ENCODE results near the gene SLC1A2. TPM values are rescaled to one million over a fixed set of nuclear protein-coding genes. Genes with fewer than 3 reads are reported as not detected.

The SLC1A2 gene
- total and polyA plus RNA-seq, 2 of the 4 experiments (the other 2 are of a cell fraction), result 0.15 to 0.54 TPM

- H4K8ac ChIP-seq (ENCODE audit: low read depth in 2 of 2, low read length in 2 of 2), result no peak overlapping the region
- no peak overlapping the region for H2BK15ac ChIP-seq (ENCODE audit: low read depth, low read length)
- H3K9me3 ChIP-seq (ENCODE audit: control insufficient read depth, insufficient read depth, low read length), result no peaks in the 10 kb centered on the region
- no peaks in the 10 kb centered on the region; a peak in 1 of 4 replicates for H3K79me1 ChIP-seq (ENCODE audit: low read depth in 1 of 2, low read length in 2 of 2)
- no peak overlapping the region for H2AFZ ChIP-seq (replicated peaks; ENCODE audit: low read length, poor library complexity)
- H3K23ac ChIP-seq (ENCODE audit: low read depth, low read length), result no peak overlapping the region
- no peak overlapping the region for H3K14ac ChIP-seq (replicated peaks; ENCODE audit: low read depth, low read length)
- H3K56ac ChIP-seq (ENCODE audit: extremely low read depth, insufficient read depth, low read length), result no peak overlapping the region
- in situ Hi-C loops (cut with MboI; ENCODE audit: low sequenced_read_pairs) (no loop called here), dilution Hi-C loops (cut with HindIII; ENCODE audit: low sequenced_read_pairs, unreplicated experiment) (no loop called here), intact Hi-C loops (cut with micrococcal nuclease) (no loop called here)
- no peak overlapping the region for H3K4me3 ChIP-seq (ENCODE audit: insufficient read depth, low read depth, low read length)
- no peak for TF ChIP-seq CEBPB (IDR thresholded peaks at IDR 0.05; ENCODE audit: low read depth, low read length)
- TF ChIP-seq FOS (IDR thresholded peaks at IDR 0.05; ENCODE audit: low read depth, low read length), result no peak
- TF ChIP-seq ELK1 (IDR thresholded peaks at IDR 0.05; ENCODE audit: borderline replicate concordance, low read depth, low read length), result no peak
- TF ChIP-seq RAD21 (IDR thresholded peaks at IDR 0.05; ENCODE audit: low read length), result no peak
- TF ChIP-seq MAZ (IDR thresholded peaks at IDR 0.05; ENCODE audit: borderline replicate concordance, low read depth, low read length), result no peak
- TF ChIP-seq RCOR1 (IDR thresholded peaks at IDR 0.05; ENCODE audit: insufficient replicate concordance, low read length), result no peak
- ChIA-PET POLR2A (ENCODE audit: unreplicated experiment) (no interaction called here), CTCF (no interaction called here)
- ATAC-seq (ENCODE audit: low read depth) (no peak), DNase-seq (no peak)
- H3K27ac ChIP-seq (ENCODE audit: insufficient read depth, low read length), result no peak overlapping the region
- H3K36me3 ChIP-seq (ENCODE audit: control insufficient read depth, insufficient read depth, low read length), result no peaks in the 10 kb centered on the region
- no peak overlapping the region for H2BK5ac ChIP-seq (ENCODE audit: low read depth, low read length, poor library complexity, severe bottlenecking)
- no peak overlapping the region for H4K5ac ChIP-seq (ENCODE audit: low read depth, low read length)
- no TSS peak for BruUV-seq (replicated peaks)
- no peak overlapping the region for H3K4me2 ChIP-seq (ENCODE audit: low read depth, low read length)
- no peak overlapping the region for H2BK120ac ChIP-seq (ENCODE audit: low read depth, low read length)
- no peak overlapping the region for H3K4ac ChIP-seq (ENCODE audit: low read depth, low read length)
- no peak overlapping the region for H2AK5ac ChIP-seq (ENCODE audit: low read depth, low read length)
- peaks cover 17% of the 10 kb centered on the region; the same call in 1 of the 2 replicates for H3K9me1 ChIP-seq (ENCODE audit: insufficient read depth, low read length)
- no peak overlapping the region for H4K91ac ChIP-seq (ENCODE audit: insufficient read depth, low read depth, low read length)
- H3K27me3 ChIP-seq (ENCODE audit: control insufficient read depth, insufficient read depth, low read length), result no peaks in the 10 kb centered on the region
- H2AK9ac ChIP-seq (replicated peaks; ENCODE audit: low read depth, low read length, poor library complexity), result no peak overlapping the region
- no peak overlapping the region for H2BK20ac ChIP-seq (ENCODE audit: low read depth, low read length)
- H3K4me1 ChIP-seq (ENCODE audit: control insufficient read depth, insufficient read depth, low read length), result peaks cover 17% of the 10 kb centered on the region
- H4K20me1 ChIP-seq (ENCODE audit: insufficient read depth, low read length), result no peaks in the 10 kb centered on the region
- no peak overlapping the region for H3K18ac ChIP-seq (ENCODE audit: low read depth, low read length)
- H3K9ac ChIP-seq (ENCODE audit: low read depth, low read length), result no peak overlapping the region
- no CpG with 5 or more reads among the region's 1 CpG for WGBS, 2 experiments (ENCODE audit: extremely low coverage in 2 of 2, insufficient read length in 1 of 2)
These were observed 133.9 kb downstream of the SLC1A2 start for GRCh38 chr11:35285471-35285870.

Data from IMR-90 (cell line).